ENCODE results near the gene BICRAL.

GRCh38 chr6:42813906-42814444, 32.1 kb downstream of the BICRAL start:
- no peak for TF ChIP-seq FOXM1 (IDR thresholded peaks at IDR 0.05; ENCODE audit: borderline replicate concordance, low read depth)
- TF ChIP-seq NFIC (IDR thresholded peaks at IDR 0.05), result no peak
- no peak for TF ChIP-seq YY1 (IDR thresholded peaks at IDR 0.05; ENCODE audit: low read depth)
- no peak for TF ChIP-seq REST (IDR thresholded peaks at IDR 0.05; ENCODE audit: low read depth)
- no peak for TF ChIP-seq ZBTB7A (IDR thresholded peaks at IDR 0.05; ENCODE audit: low read depth)
- TF ChIP-seq RAD21 (IDR thresholded peaks at IDR 0.05; ENCODE audit: low read depth), result no peak
- no peak for TF ChIP-seq USF1 (IDR thresholded peaks at IDR 0.05)
